Measurements from ENCODE around the gene GPR137C.

- TF ChIP-seq, protein P1, sequence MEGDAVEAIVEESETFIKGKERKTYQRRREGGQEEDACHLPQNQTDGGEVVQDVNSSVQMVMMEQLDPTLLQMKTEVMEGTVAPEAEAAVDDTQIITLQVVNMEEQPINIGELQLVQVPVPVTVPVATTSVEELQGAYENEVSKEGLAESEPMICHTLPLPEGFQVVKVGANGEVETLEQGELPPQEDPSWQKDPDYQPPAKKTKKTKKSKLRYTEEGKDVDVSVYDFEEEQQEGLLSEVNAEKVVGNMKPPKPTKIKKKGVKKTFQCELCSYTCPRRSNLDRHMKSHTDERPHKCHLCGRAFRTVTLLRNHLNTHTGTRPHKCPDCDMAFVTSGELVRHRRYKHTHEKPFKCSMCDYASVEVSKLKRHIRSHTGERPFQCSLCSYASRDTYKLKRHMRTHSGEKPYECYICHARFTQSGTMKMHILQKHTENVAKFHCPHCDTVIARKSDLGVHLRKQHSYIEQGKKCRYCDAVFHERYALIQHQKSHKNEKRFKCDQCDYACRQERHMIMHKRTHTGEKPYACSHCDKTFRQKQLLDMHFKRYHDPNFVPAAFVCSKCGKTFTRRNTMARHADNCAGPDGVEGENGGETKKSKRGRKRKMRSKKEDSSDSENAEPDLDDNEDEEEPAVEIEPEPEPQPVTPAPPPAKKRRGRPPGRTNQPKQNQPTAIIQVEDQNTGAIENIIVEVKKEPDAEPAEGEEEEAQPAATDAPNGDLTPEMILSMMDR (IDR thresholded peaks at IDR 0.05), result peak in 1 of 6 experiments; percentile 9
- TF ChIP-seq POLR2A (IDR thresholded peaks at IDR 0.05), result peak in 1 of 2 donors; percentile 64
Measured at GRCh38 chr14:52553671-52554575, 1.3 kb downstream of the GPR137C start.
